HG03354 (cell line): ENCODE results near the gene NTF3.

Experiments
- ATAC-seq: cut with Tn5 transposase; IDR thresholded peaks from one replicate; pipeline ENCODE4 v1.9.1; 2021; ENCODE audit warnings: mild to moderate bottlenecking; ENCODE audit not compliant: unreplicated experiment, poor library complexity, severe bottlenecking

NTF3 gene

DNA sequence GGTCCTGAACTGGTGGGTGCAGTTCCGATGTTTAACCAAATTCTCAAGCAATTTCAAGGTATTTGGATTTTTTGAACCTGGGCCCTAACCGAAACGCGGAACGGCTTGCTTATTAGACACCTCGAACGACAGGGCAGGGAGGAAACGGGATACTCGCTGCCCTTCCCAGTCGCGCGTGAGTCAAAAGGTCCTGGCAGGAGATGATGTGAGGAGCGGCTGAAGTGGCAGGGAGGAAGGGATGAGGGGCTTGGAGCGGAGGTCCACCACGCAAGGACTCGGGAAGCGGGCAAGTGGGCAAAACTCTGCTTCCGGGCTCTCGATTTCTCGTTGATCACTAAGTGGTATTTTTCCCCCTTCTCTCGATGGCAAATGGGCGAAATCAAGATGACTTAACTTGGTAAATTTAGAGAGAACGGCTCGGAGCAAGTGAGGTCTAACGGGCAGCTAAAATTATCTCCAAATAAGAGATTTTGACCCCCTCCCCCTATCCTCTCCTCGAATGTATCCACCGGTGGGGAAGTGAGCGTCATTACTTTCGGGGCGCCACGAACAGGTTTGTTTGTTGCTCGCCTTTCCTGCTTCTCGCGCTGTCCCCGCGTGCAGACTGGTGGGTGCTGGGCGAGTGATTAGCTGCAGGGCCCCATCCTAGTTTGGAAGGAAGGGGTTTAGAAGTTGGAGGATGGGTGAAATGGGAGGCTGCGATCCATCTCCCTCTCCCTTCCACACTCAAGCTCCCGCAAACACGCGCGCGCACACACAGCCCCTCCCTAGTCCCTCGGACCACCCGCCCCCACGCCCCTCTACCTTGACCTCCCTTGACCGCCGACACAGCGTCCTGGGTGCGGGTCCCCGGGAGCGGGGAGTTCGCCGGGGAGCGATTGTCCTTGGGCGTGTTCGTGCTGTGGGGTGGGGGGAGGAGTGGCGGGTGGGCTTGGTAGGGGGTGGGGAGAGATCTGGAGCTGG is 986 bp upstream of the NTF3 start:
- ATAC-seq = no peak

DNA sequence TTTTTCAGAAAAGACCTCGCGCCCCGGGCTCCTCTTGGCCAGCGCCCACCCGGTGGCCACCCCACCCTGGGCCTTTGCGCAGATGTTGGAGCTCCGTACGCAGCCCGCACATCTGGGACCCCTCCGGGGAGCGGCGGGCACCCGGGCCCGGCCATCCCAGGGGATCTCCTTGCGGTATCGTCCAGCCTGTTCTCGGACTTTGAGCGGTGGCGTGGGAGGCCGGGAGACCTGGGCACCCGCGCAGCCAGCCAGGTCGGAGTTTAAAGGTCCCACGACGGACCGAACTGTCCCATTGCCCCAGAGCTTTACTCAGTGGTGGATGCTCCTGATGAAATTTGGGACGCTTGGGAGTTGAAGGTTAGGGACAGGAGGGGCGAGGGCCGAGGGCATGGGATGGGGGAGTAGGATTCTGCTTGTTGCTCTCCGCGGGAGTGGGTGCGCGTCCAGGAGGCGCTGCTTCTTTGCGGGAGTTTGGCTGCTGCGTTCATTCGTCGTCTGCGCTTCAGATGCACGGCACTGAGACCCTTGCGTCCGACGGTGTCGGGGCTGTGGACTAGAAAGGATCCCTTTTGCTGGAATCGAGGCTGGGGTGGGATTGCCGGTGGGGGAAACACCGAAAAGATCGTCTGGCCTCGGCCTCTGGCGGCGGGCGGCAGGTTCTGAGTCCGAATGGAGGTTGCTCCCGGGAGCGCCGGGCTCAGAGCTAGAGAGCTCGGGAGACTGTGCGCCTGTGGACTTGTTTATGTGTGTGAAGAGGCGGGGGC is 1.4 kb downstream of the NTF3 start:
- ATAC-seq = no peak

DNA sequence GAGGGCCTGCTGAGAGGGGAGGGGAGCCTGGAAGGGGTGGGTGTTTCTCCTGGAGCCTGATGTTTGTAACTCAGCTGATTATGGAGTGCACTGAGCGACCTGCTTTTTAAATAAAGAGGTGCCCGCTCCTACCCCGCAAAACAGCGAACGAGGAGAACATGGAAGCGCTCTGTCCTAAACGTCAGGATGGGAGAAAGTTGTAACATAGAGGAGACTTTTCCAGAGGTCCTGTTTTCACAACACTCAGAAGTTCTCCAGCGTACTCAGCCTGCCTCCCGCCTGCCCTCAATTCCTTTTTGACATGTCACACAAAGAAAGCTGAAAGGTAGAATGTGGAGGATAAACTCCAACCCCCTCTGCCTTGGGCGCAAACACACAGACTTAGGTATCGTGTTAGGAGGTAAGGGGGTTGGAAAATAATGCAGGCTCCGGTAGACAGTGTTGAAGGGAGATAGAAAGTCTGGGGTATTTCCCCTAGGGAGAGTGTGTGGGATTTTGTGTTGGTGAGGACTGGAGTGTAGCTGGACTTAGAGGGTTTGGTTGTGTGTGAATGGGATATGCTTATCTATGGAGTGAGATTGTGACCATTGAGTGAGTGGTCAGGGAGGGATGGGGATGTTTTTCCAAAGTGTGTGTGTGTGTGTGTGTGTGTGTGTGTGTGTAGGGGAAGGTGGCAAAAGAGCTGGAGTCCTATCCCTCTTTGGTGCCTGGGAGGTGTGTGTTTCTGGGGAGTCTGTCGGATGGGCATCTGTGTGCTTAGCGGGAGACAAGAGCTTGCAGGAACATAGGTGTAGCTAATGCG is 2.1 kb downstream of the NTF3 start:
- no peak for ATAC-seq

DNA sequence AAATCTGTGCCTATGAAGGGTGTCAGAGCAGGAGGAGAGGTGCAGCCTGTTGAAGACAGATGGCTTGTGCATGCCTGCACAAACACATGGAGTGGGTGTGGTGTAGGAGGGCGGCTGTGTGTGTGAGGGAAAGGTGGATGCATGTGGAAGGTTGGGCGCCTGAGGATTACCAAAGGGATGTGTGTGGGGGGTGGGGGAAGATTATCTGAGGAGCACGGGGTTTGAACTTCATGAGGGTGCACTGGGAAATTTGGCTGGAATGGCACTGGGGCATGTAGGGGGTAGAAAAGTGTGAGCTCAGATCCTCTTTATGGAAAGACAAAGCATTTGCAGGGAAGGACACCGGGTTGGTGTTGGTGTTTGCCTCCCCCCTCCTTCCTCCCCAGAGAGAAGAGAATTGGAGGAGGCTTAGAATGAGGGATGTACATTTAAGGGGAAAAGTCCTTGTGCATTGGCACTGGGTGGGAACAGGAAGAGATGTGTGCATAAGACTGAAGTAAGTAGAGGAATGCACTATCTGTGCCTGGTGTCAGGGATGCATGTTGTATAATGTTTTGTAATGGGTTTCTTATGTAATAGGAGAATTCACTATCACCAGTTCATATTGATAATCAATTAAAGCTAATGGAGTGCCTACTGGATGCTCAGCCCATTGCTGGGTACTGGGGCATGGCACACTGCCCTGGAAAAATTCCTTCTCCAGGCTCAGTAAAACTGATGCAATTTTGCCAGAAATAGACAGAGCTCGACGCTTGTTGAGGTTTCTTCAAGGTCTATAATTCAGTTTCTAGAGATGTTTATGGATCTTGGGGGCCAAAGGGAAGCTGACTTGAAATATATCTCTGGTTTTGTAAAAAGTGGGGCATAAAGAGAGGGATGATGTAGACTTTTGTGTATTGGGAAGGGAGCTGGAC is 3.0 kb downstream of the NTF3 start:
- ATAC-seq = no peak

DNA sequence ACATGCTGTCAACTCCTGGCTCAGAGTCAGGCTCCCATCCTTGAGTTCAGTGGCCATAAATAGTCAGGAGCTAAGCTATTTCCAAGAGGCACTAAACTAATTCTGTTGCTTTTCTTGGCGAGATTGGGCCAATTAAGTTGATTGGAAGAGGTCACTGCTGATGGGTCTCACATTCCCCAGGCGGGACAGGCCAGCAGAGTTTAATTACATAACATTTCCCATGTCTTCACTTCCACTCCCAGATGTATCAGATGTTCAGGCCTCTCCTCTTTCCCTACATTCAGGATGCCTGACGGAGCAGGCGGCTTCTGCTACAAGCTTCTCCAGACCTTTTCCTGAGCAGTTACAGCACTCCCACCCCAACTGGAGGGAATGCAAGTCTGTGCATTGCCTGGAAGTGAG is 5.3 kb downstream of the NTF3 start:
- ATAC-seq = no peak

DNA sequence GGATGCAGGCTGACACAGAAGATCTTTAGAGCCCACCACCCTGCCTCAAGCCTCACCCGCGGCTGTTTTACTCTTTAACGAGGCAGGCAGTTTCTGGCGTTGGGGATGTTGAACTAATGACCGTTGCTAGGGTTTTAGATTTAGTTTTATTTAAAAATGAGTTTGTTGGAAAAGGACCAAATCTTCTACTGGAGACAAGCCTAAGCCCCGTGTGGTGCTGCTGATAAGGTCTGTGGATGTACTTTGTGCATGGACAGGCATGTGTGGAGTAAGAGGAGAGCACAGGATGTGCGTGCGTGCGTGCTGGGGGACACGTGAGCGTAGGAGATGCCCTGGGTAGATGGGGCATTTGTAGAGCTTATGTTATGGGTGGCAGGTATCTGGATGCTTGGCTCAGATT is 5.7 kb downstream of the NTF3 start:
- no peak for ATAC-seq

DNA sequence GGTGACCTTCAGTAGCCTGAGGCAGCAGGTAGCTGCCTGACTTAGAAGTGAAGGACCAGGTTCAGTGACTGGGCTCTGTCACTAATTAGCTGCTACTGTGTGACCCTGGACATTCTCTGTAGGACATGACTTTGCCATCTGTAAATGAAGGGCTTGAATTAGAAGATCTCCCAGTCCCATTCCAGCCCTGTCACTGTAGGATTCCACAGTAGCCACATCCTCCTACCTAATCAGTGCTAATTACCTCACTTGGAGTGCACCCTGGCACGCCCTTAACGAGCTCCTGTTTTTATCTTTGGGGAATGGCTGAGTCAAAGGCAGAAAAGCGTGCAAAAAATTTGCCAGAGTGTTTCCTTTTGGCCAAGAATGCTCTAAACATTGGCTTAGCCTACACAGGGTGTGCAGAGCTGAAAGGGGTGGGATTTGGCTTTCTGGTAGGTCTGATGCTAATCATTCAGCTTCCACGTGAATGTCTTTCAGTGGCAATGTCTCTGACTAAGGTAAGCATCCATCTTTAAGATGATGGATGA is 6.8 kb downstream of the NTF3 start:
- ATAC-seq = no peak

DNA sequence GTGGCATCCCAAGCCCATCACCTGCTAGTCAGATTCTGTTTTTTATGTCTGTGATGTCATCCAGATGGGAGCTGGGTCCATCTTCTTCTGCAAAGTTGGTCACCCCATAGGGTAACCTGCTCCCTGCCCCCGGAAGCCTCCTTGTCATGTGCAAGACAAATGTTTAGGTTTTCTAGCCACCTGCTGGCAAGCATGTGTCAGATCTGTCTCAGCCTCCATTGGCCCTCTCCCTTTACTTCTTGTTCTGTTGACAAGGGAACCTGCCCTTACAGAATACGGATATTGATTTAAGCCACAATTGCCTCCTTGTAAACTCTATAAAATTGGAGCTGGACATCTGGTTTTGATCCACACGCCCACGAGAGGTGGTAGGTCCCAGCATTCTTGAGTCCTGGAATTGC is 7.5 kb downstream of the NTF3 start:
- ATAC-seq = no peak

DNA sequence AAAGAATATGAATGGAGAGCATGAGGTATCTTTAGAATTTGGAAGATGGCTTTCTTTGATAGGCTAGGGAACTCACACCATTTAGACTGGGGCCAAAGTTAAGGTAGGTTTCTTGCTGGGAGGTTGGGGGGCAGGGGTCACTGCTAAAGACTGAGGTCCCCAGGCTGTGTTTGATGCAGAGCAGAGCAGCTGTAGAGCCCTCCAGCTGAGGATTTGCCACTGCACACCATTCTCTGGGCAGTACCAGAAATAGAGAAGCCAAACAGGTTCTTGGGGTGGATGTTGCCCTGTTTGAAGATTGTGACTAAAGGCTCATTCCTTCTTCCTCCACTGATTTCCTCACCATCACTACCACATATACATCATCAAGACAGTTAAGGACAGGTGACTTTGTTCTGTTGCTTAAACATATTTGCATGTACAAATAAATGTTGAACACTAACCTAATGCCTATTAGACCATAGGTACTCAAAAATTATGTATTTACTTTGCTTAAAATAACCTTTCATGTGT is 7.9 kb downstream of the NTF3 start:
- no peak for ATAC-seq

DNA sequence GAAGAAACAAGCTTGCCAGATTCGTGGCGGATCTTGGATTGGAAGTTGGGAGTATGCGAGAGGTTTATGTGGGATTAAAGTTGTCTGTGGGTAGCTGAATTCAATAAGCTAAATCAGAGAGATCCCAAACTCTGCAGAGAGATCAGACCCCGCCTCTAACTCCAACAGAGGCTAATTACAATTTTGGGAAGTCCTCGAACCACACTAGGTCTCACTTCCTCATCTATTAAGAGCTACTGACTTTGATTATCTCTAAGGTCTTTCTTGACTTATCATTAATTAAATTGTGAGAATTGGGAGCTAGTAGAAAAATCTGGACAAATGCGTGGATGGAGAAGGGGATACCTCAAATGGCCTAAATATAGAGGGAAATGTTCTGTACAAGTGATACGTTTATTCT is 9.1 kb downstream of the NTF3 start:
- no peak for ATAC-seq

DNA sequence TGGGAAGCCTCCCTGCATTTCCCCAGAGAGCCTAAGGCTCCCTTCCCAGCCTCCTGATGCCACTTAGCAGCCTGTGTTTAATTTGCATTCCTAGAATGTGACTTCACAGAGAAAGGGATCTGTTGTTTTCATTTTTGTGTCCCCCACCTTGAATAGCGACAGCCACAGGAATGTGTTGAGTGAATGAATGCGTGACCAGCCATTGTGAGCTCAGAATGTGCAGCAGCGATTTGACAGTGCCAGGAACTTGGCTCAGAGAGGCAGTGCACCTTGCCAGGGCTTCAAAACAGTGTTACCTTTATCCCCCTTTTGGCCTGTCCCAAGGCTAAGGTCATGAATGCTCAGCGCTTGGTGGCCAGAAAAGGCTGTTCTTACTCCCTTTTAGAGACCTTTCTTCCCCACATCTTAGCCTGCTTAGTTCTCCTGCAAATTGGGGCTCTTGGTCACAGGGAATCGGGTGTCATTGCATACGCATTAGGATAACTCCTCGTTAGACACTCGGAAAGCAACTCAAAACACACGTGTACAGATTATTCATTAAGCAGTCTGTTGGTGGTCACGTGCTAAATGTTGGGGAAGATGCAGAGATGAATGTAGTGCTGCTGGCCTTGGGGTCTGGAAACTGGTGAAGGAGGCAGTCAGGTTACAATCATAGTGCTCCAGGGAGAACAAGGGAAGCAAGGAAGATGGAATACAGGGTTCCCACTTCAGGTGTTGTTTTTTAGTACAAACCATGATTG is 9.8 kb downstream of the NTF3 start:
- no peak for ATAC-seq

DNA sequence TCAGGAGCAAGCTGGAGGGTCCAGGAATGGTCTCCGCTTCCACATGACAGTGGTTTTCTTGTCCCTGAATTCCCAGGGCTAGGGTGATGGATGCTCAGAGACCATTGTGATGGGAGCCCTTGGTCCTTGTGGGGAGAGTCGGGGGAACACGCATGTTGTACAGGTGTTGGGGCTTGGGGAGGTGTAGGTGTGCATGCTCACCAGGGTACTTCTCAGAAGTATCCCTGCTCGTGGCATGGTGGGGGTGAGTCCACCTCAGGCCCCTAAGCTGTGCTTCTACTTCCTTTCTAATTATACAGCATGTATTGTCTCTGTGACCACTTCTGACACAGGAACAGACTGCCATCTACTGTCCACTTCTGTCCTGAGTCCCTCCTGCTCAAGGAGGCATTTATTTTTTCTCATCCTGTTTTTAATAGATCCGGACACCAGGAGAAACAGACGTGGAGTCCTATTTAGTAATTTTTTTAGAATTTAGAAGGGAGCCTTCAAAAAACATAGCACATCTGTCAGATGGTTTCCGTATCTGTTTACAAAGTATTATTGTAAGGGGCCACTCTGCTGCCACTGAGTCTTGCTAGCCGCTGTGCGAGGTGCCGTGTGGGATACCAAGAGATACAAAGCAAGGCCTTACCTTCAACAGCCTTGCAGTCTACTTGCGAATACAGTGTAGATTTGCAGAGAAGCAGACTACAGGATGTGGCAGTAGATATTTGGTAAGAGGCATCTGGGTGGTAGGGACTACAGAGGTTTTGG is 10.5 kb downstream of the NTF3 start:
- no peak for ATAC-seq

DNA sequence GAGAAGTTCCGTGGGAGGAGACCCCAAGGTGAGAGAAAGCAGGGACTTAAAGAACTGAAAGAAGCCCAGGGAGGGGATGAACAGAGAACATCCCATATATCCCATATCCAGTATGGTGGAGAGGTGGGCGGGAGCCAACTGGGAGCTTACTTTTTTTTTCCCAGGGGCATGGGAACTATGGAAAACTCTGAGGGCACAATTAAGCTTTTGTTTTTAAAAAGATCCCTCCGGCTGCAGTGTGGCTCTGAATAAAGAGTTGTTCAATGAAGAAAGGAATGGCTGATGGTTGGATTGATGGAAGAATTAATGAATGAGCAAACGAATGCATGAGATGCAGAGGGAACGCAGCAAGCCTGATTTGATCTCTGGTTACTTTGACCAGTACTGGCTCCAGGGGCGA is 12.6 kb downstream of the NTF3 start:
- ATAC-seq = no peak

DNA sequence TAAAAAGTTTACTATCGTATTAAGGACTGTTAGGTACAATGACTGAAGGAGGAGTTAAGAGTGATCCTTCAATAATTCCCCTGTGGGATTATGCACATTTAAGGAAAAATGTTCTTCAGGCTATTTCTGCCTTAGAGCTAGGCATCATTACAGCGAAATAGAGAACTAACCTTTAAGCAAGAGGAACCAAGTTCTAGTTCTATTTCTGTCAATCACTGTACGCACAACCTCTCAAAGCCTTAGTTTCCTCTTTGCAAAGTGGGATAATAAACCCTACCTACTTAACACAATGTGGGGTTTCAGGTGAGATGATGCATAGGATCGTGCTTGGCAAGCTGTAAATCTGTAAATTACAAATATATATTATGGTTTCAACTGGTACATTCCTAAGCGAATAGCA is 15.4 kb downstream of the NTF3 start:
- ATAC-seq = no peak

DNA sequence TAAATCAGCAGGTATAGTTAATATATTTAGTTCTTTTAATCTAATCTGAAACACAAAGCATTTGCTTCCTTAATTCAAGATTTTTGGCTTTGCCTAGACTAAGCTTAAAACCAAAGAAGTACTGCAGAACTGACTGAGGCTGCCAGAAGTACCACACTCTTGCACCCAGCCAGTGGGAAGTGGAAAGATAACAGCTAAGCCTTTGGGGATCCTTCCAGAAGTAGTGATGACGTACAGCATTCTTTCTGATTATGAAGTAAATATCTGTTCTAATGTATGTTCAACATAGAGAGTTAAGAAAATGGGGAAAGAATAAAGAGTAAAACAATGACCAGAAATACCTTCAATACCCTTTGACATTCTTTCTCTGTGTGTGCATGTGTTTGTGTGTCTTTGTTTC is 19.3 kb downstream of the NTF3 start:
- ATAC-seq = no peak

DNA sequence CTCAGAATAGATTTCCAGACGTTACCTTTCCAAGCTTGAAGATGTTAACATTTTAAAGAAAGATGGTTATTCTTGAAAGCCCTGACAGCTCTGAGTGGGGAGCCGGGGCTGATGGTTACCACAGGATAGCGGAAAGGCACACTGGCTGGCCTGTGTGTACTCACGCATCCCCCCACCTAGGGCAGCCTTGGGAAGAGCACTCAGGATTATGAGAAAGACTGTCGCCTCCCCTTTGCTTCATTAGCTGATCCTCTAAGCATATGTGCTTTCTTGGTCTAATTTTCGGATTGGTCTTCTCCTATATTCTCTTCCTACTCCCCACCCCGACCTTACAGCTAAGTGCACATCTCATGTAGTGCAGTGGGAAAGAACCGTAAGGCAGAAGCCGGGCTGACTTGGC is 20.7 kb downstream of the NTF3 start:
- ATAC-seq = no peak

DNA sequence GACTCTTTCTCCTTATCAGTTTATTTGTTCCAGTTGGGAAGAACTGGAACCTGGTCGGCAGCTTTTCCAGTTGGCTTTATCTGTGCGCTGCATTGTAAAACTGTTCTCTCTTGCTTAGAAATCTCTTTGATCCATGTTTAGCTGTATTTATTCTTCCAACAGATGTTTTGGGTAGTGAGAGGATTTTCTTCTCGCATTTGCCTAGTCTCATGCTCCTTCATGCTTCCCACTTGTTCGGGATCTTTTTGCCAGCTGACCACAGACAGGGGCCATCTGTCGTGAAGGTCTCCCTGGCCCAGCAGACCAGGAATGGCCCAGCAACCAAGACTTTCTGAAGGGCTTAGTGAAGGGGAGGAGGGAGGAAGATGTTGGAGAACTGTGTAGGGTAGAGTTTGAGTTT is 21.6 kb downstream of the NTF3 start:
- ATAC-seq = no peak

DNA sequence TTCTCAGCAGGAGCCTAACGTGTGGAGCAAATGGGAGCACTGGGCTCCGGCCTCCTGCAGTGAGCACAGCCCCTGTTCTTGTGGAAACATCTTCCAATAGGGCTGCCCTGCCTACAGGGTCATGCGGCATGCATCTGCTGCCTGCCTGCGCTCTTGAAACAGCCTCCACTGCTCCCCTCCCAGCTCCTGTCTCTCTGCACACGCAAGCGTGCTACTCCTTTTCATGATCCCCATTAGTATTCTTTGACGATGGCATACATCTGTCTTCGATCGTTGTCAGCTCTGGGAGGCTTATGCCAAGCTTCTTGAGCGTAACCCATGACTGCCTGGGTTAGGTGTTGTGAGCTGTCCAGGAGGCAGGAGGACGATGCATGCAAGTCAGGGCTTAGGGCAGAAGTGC is 23.1 kb downstream of the NTF3 start:
- no peak for ATAC-seq
